ENCODE measurements around the gene CSNK2A3.

DNA sequence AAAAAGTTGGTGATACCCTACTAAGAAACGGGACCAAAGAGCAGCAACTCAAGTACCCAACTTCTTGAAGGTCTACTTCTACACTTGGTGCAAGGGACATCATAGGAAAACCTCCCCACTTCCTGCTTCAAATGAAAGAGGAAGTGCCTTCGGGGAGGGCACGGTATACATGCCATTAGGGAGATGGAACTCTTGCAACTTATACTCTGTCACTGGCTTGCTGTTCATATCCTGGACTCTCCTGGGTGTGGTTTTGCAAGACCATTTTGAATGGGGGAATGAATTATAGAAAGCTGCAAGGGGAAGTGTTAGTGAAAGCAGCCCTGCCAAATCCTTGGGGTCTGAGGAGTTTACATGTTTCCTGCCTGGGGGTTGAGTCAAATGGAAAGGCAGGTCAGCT, 41.9 kb downstream of the CSNK2A3 start:
- TF ChIP-seq POLR2A (IDR thresholded peaks at IDR 0.05): no peak
- TF ChIP-seq, protein P1, sequence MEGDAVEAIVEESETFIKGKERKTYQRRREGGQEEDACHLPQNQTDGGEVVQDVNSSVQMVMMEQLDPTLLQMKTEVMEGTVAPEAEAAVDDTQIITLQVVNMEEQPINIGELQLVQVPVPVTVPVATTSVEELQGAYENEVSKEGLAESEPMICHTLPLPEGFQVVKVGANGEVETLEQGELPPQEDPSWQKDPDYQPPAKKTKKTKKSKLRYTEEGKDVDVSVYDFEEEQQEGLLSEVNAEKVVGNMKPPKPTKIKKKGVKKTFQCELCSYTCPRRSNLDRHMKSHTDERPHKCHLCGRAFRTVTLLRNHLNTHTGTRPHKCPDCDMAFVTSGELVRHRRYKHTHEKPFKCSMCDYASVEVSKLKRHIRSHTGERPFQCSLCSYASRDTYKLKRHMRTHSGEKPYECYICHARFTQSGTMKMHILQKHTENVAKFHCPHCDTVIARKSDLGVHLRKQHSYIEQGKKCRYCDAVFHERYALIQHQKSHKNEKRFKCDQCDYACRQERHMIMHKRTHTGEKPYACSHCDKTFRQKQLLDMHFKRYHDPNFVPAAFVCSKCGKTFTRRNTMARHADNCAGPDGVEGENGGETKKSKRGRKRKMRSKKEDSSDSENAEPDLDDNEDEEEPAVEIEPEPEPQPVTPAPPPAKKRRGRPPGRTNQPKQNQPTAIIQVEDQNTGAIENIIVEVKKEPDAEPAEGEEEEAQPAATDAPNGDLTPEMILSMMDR (IDR thresholded peaks at IDR 0.05): no peak
- no peak for TF ChIP-seq POLR2AphosphoS5 (IDR thresholded peaks at IDR 0.05)

Data from transverse colon (tissue), 4 donors.